ENCODE measurements around the gene OVOL1. TPM values are rescaled to one million over a fixed set of nuclear protein-coding genes. Genes with fewer than 3 reads are reported as not detected.

Gene OVOL1
- total RNA-seq, 1 experiment from 2014 or later = 10.5 TPM

DNA sequence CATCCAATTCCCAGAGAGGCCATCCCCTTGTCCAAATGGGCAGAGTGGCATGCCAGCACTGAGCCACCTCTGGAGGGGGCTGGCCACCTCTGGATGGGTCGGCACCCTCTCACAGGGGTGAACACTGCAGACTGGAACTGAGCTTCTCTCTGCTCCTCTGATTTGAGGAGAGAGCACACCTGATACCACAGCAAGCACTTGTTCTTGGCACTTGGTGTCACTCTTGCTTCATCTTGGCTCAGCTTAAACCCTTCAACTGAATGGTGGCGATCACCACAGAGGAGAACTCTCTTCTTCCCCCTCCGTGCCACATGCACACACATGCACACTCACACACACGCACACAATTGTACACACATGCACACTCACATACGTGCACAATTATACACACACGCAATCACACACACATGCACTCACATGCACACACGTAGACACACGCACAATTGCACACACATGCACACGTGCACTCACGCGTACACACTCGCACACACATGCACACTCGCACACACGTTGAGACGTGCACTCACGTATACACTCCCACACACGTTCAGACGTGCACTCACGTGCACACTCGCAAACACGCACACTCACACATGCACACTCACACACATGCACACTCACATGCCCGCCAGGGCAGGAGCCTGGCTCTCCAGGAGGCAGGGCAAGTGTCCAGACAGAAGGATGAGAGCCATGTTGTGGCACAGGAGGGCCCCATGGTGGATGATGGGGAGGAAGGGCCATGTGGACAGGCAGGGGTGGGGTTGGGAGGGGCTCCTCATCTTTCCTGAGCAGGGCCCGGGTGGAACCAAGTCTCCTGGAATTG, 23.4 kb downstream of the OVOL1 start:
- Histone ChIP-seq H2AFZ (no peak overlapping the region), H3K36me3 (ENCODE audit: low read depth) (no peaks in the 10 kb centered on the region), H3K4me1 (replicated peaks; ENCODE audit: insufficient read depth) (no peaks in the 10 kb centered on the region), H4K20me1 (ENCODE audit: insufficient read depth) (no peaks in the 10 kb centered on the region), H3K27me3 (ENCODE audit: insufficient read depth, low read depth) (no peaks in the 10 kb centered on the region), H3K4me2 (no peak overlapping the region), H3K9me3 (ENCODE audit: insufficient read depth, low read depth) (no peaks in the 10 kb centered on the region), H3K4me3 (no peak overlapping the region), H3K9me2 (ENCODE audit: insufficient read depth) (no peaks in the 10 kb centered on the region), H3K27ac (no peak overlapping the region), H3F3A (ENCODE audit: insufficient read depth, low read depth) (0 out of 2 replicates have a peak, but pooled peaks cover 11% of the 10 kb centered on the region), H3K79me2 (ENCODE audit: low read depth) (no peaks in the 10 kb centered on the region)
- CTCF ChIA-PET = no interaction called here
- no TSS peak for BruUV-seq (replicated peaks)
- no peak for DNase-seq
- intact Hi-C loops (cut with micrococcal nuclease; ENCODE audit: unreplicated experiment) = no loop called here
- POLR2A ChIA-PET (ENCODE audit: unreplicated experiment) = interaction anchor here (0.7 kb wide), 1 partner anchor 63 kb away, joined by 6 read pairs; no protein-coding TSS in a partner anchor
- TF ChIP-seq, protein P1, sequence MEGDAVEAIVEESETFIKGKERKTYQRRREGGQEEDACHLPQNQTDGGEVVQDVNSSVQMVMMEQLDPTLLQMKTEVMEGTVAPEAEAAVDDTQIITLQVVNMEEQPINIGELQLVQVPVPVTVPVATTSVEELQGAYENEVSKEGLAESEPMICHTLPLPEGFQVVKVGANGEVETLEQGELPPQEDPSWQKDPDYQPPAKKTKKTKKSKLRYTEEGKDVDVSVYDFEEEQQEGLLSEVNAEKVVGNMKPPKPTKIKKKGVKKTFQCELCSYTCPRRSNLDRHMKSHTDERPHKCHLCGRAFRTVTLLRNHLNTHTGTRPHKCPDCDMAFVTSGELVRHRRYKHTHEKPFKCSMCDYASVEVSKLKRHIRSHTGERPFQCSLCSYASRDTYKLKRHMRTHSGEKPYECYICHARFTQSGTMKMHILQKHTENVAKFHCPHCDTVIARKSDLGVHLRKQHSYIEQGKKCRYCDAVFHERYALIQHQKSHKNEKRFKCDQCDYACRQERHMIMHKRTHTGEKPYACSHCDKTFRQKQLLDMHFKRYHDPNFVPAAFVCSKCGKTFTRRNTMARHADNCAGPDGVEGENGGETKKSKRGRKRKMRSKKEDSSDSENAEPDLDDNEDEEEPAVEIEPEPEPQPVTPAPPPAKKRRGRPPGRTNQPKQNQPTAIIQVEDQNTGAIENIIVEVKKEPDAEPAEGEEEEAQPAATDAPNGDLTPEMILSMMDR (conservative IDR thresholded peaks at IDR 0.05) = no peak
- TF ChIP-seq EZH2 (IDR thresholded peaks at IDR 0.05; ENCODE audit: low read depth) = no peak

DNA sequence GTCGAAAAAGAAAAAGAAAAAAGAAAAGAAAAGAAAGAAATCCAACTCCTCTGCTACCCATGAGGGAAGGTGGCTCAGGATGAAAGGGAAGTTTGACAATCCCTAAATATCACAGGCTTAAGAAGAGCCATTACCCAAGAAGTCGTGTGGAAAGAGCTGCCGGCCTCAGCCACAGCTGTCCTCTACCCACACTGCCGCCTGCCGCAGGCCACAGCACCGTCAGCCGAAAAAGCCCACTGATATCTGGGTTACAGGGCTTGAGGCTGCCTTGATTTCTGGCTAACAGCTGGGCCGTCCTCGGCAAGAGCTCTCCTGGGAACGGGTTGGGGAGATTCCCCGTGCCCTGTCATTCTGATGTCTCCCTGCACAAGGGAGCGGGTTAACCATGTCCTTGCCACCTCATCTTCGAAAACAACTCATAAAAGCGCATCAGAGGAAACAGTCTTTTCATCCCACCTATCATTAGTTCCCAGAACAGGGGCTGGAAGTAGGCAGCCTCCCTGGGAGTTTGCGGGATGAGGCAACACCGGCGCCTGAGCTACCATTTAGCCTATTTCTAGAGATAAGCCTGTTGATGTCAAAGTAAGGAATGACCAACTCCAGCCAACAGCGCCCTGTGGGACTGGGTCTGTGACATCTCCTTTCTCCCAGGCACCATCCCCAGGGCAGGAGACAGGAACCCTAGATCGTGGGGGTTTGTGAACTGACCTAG, 25.1 kb downstream of the OVOL1 start:
- Histone ChIP-seq H3K27ac (no peak overlapping the region), H3K4me1 (replicated peaks; ENCODE audit: insufficient read depth) (peaks cover under 1% of the 10 kb centered on the region; the same call in 1 of the 2 replicates), H3K9me2 (ENCODE audit: insufficient read depth) (no peaks in the 10 kb centered on the region), H3K79me2 (ENCODE audit: low read depth) (no peaks in the 10 kb centered on the region), H3K27me3 (ENCODE audit: insufficient read depth, low read depth) (no peaks in the 10 kb centered on the region), H3K4me3 (no peak overlapping the region), H3K9me3 (ENCODE audit: insufficient read depth, low read depth) (no peaks in the 10 kb centered on the region), H3K36me3 (ENCODE audit: low read depth) (no peaks in the 10 kb centered on the region), H3K4me2 (no peak overlapping the region), H2AFZ (no peak overlapping the region), H4K20me1 (ENCODE audit: insufficient read depth) (no peaks in the 10 kb centered on the region), H3F3A (ENCODE audit: insufficient read depth, low read depth) (0 out of 2 replicates have a peak, but pooled peaks cover 9% of the 10 kb centered on the region)
- POLR2A ChIA-PET (ENCODE audit: unreplicated experiment) = no interaction called here
- no TSS peak for BruUV-seq (replicated peaks)
- DNase-seq = no peak
- TF ChIP-seq, protein P1 (conservative IDR thresholded peaks at IDR 0.05) = no peak
- no peak for TF ChIP-seq EZH2 (IDR thresholded peaks at IDR 0.05; ENCODE audit: low read depth)
- intact Hi-C loops (cut with micrococcal nuclease; ENCODE audit: unreplicated experiment) = no loop called here
- CTCF ChIA-PET = interaction anchor here (0.6 kb wide), 1 partner anchor 45 kb away, joined by 3 read pairs; no protein-coding TSS in a partner anchor

DNA sequence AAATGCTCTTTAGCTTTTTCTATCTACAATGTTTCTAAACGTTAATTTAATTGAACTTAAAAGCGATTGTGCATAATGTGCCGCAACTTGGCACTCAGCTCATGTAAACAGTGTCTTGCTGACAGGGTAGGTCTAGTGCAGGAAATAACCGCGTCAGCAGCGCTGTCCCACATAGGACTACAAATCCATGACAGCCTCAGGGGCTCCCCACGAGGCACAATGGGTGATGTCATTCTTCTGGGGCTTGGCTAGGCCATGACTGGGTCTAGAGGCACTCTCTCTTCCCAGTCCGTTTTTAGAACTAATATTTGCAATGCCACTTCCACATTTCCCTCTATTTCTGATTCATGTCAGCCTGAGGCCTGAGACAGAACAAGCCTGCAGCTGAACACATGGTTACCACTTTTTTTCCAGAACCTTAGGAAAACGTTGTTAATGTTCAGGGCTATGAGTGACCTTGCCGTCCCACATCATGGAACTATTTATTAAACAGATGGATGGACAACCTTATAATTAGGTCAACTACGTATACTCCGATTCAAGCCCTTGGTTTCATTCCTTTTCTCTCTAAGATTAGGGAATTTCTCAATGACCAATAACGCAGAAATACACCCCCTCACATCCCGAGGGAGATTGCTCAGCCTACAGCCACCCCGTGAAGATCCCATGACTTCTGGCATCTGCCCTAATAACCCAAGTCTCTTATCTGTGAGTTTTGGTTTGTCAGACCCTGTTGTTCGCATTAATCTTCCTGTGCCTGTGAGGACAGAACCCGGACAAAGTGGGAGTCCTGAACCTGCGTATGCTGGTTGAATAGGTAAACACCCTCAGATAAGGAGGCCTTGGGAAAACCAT, 27.5 kb downstream of the OVOL1 start:
- no peak for DNase-seq
- H3K4me3 ChIP-seq = no peak overlapping the region
- H3K4me2 ChIP-seq = no peak overlapping the region
- no peaks in the 10 kb centered on the region for H3K79me2 ChIP-seq (ENCODE audit: low read depth)
- H3K36me3 ChIP-seq (ENCODE audit: low read depth) = no peaks in the 10 kb centered on the region
- ChIA-PET POLR2A (ENCODE audit: unreplicated experiment) (no interaction called here), CTCF (no interaction called here)
- no peaks in the 10 kb centered on the region for H3K9me2 ChIP-seq (ENCODE audit: insufficient read depth)
- no peaks in the 10 kb centered on the region for H3K27me3 ChIP-seq (ENCODE audit: insufficient read depth, low read depth)
- no peaks in the 10 kb centered on the region for H3K9me3 ChIP-seq (ENCODE audit: insufficient read depth, low read depth)
- H3K27ac ChIP-seq = no peak overlapping the region
- no peaks in the 10 kb centered on the region for H4K20me1 ChIP-seq (ENCODE audit: insufficient read depth)
- peaks cover 8% of the 10 kb centered on the region; the same call in 1 of the 2 replicates for H3K4me1 ChIP-seq (replicated peaks; ENCODE audit: insufficient read depth)
- peaks cover 14% of the 10 kb centered on the region for H3F3A ChIP-seq (ENCODE audit: insufficient read depth, low read depth)
- intact Hi-C loops (cut with micrococcal nuclease; ENCODE audit: unreplicated experiment) = no loop called here
- BruUV-seq (replicated peaks) = no TSS peak
- TF ChIP-seq EZH2 (IDR thresholded peaks at IDR 0.05; ENCODE audit: low read depth) = no peak
- TF ChIP-seq, protein P1 (conservative IDR thresholded peaks at IDR 0.05) = no peak
- H2AFZ ChIP-seq = no peak overlapping the region
